GM23338 (cell line): ENCODE data around the gene ADAMTSL5. TPM values are rescaled to one million over a fixed set of nuclear protein-coding genes. Genes with fewer than 3 reads are reported as not detected.

ENCODE experiments used
- ATAC-seq: fragments of 200-7000 bp; cut with Tn5 transposase; 3 replicates; pipeline ENCODE4 v1.9.1; 2020
- DNase-seq: peaks from one replicate; pipeline ENCODE4 v3.0.0-alpha.2; 2015; ENCODE audit warnings: low spot score
- H2AFZ ChIP-seq: fragments of 200-600 bp; sonication (generic); 2 replicates; pipeline ENCODE4 v1.8.0; 2016; ENCODE audit warnings: antibody characterized with exemption, mild to moderate bottlenecking, moderate library complexity
- H3F3A ChIP-seq: fragments of 200-600 bp; sonication (generic); replicated peaks from 2 replicates; pipeline ENCODE4 v1.8.0; 2017; ENCODE audit warnings: antibody characterized with exemption, mixed run types, low read depth
- H3K27ac ChIP-seq: fragments of 200-600 bp; sonication (generic); 2 replicates; pipeline ENCODE4 v1.6.1; 2016; ENCODE audit warnings: low read depth
- H3K27me3 ChIP-seq: fragments of 200-600 bp; sonication (generic); 2 replicates; pipeline ENCODE4 v1.8.0; 2016; ENCODE audit warnings: mild to moderate bottlenecking, mixed run types, moderate library complexity; ENCODE audit not compliant: insufficient read depth
- H3K36me3 ChIP-seq: fragments of 200-600 bp; sonication (generic); 2 replicates; pipeline ENCODE4 v1.8.0; 2016; ENCODE audit warnings: mild to moderate bottlenecking; ENCODE audit not compliant: insufficient read depth
- H3K4me1 ChIP-seq: fragments of 200-600 bp; sonication (generic); 2 replicates; pipeline ENCODE4 v1.8.0; 2016; ENCODE audit warnings: mild to moderate bottlenecking, moderate library complexity; ENCODE audit not compliant: insufficient read depth
- H3K4me2 ChIP-seq: fragments of 200-600 bp; sonication (generic); 2 replicates; pipeline ENCODE4 v1.7.1; 2017; ENCODE audit warnings: mixed run types
- H3K4me3 ChIP-seq: fragments of 200-600 bp; sonication (generic); 2 replicates; pipeline ENCODE4 v1.6.1; 2016; ENCODE audit warnings: mixed run types
- H3K79me2 ChIP-seq: fragments of 200-600 bp; sonication (generic); replicated peaks from 2 replicates; pipeline ENCODE4 v1.8.0; 2017; ENCODE audit warnings: mild to moderate bottlenecking; ENCODE audit not compliant: insufficient read depth
- H3K9me2 ChIP-seq: fragments of 200-600 bp; sonication (generic); 2 replicates; pipeline ENCODE4 v1.8.0; 2017; ENCODE audit not compliant: insufficient read depth
- H4K20me1 ChIP-seq: fragments of 200-600 bp; sonication (generic); replicated peaks from 2 replicates; pipeline ENCODE4 v1.8.0; 2017; ENCODE audit warnings: mild to moderate bottlenecking; ENCODE audit not compliant: insufficient read depth
- H3K27ac Mint-ChIP-seq: 2 replicates; pipeline ENCODE4 v1.8.0; 2020; ENCODE audit warnings: inconsistent platforms, mild to moderate bottlenecking, moderate library complexity, mixed read lengths
- H3K27me3 Mint-ChIP-seq: 3 replicates; pipeline ENCODE4 v1.8.0; 2022; ENCODE audit warnings: low read depth, mild to moderate bottlenecking, moderate library complexity, mixed read lengths, inconsistent platforms; ENCODE audit not compliant: insufficient read depth, poor library complexity
- H3K36me3 Mint-ChIP-seq: 3 replicates; pipeline ENCODE4 v1.8.0; 2021; ENCODE audit warnings: low read depth, mild to moderate bottlenecking, inconsistent platforms, moderate library complexity, mixed read lengths
- H3K4me1 Mint-ChIP-seq: 3 replicates; pipeline ENCODE4 v1.8.0; 2020; ENCODE audit warnings: mild to moderate bottlenecking, inconsistent platforms, mixed read lengths
- H3K4me3 Mint-ChIP-seq: 3 replicates; pipeline ENCODE4 v1.8.0; 2021; ENCODE audit warnings: moderate library complexity, mild to moderate bottlenecking, inconsistent platforms, mixed read lengths
- H3K9me3 Mint-ChIP-seq: 3 replicates; pipeline ENCODE4 v1.8.0; 2020; ENCODE audit warnings: moderate library complexity, mild to moderate bottlenecking, inconsistent platforms, mixed read lengths
- CREB1 ChIP-seq: fragments of 250-450 bp; sonication (Bioruptor Pico); IDR thresholded peaks from 2 replicates; pipeline ENCODE4 v1.5.0; 2020; ENCODE audit warnings: low read depth, mild to moderate bottlenecking, moderate library complexity
- CTCF ChIP-seq, 2 experiments: fragments of 200-600 bp in 1 of 2; sonication (generic) in 1 of 2; conservative IDR thresholded peaks; 2 replicates each; pipeline versions ENCODE4 v1.5.1 to v1.6.1; 2016 to 2017; ENCODE audit warnings: antibody characterized with exemption in 2 of 2, low read depth in 2 of 2, mild to moderate bottlenecking in 2 of 2, moderate library complexity in 1 of 2
- ETS1 ChIP-seq: IDR thresholded peaks from 2 replicates; pipeline ENCODE4 v1.6.1; 2016; ENCODE audit warnings: antibody characterized with exemption
- EZH2 ChIP-seq: fragments of 200-600 bp; sonication (generic); IDR thresholded peaks from one replicate; pipeline ENCODE4 v1.8.0; 2017; ENCODE audit warnings: antibody characterized with exemption, mild to moderate bottlenecking, low read depth; ENCODE audit not compliant: unreplicated experiment
- EZH2phosphoT487 ChIP-seq: fragments of 200-600 bp; sonication (generic); IDR thresholded peaks from one replicate; pipeline ENCODE4 v1.8.1; 2018; ENCODE audit warnings: antibody characterized with exemption; ENCODE audit not compliant: unreplicated experiment
- JUNB ChIP-seq: IDR thresholded peaks from one replicate; pipeline ENCODE4 v1.6.1; 2016; ENCODE audit warnings: antibody characterized with exemption; ENCODE audit not compliant: unreplicated experiment
- NANOG ChIP-seq: IDR thresholded peaks from 2 replicates; pipeline ENCODE4 v1.6.1; 2016; ENCODE audit warnings: antibody characterized with exemption, borderline replicate concordance
- POLR2AphosphoS5 ChIP-seq: IDR thresholded peaks from 2 replicates; pipeline ENCODE4 v1.6.1; 2016; ENCODE audit warnings: antibody characterized with exemption, low read depth
- STAT1 ChIP-seq: IDR thresholded peaks from one replicate; pipeline ENCODE4 v1.6.1; 2016; ENCODE audit warnings: antibody characterized with exemption; ENCODE audit not compliant: unreplicated experiment
- ZNF114 ChIP-seq: fragments of 250-450 bp; sonication (Bioruptor Pico); IDR thresholded peaks from 2 replicates; pipeline ENCODE4 v1.5.0; 2020; ENCODE audit warnings: mild to moderate bottlenecking, moderate library complexity
- ZNF331 ChIP-seq: fragments of 250-450 bp; sonication (Bioruptor Pico); IDR thresholded peaks from 2 replicates; pipeline ENCODE4 v1.5.0; 2020; ENCODE audit warnings: low read depth, mild to moderate bottlenecking, moderate library complexity
- polyA plus RNA-seq: library from polyadenylated mRNA; unstranded; fragments of >200 nt; fragmentation: Nextera tagmentation; extraction: Ambion mirVana; gene quantifications from 2 replicates; pipeline ENCODE4 v1.2.1, GENCODE V29; 2016
- total RNA-seq: library from RNA; depleted of rRNA; stranded (reverse); fragments of >200 nt; shearing (Covaris generic); gene quantifications from 2 replicates; pipeline ENCODE4 v1.2.3, GENCODE V29; 2014

ADAMTSL5 gene
- total and polyA plus RNA-seq, 2 experiments from 2014 or later, result 0.10 to 0.97 TPM

- no peaks in the 10 kb centered on the region for H3K79me2 ChIP-seq
- H3K4me2 ChIP-seq, result peak overlapping the region; percentile 87
- peaks cover 11% of the 10 kb centered on the region; the same call in 2 of the 3 replicates for H3K9me3 Mint-ChIP-seq
- H3K36me3 ChIP-seq, result no peaks in the 10 kb centered on the region
- H3F3A ChIP-seq, result peaks cover 12% of the 10 kb centered on the region; the same call in 1 of the 2 replicates
- peak overlapping the region; percentile 97 for H3K27ac Mint-ChIP-seq
- no peaks in the 10 kb centered on the region for H3K36me3 Mint-ChIP-seq
- H3K4me1 ChIP-seq, result 0 out of 2 replicates have a peak, but pooled peaks cover 2% of the 10 kb centered on the region
- ATAC-seq (peak; percentile 77), DNase-seq (peak; percentile 98)
- no peaks in the 10 kb centered on the region for H4K20me1 ChIP-seq
- peak overlapping the region; percentile 95 for H3K4me3 Mint-ChIP-seq
- H2AFZ ChIP-seq, result peak overlapping the region; percentile 87
- H3K27ac ChIP-seq, result 0 out of 2 replicates have a peak overlapping the region, but pooled peaks have one; percentile 77
- TF ChIP-seq CREB1 (CRISPR knock-in tag) (peak; percentile 87), POLR2AphosphoS5 (peak; percentile 66), ZNF331 (CRISPR knock-in tag) (no peak)
- peak overlapping the region; percentile 90 for H3K4me3 ChIP-seq
- H3K27me3 Mint-ChIP-seq, result peaks cover 36% of the 10 kb centered on the region
- H3K9me2 ChIP-seq, result no peaks in the 10 kb centered on the region
- peaks cover 2% of the 10 kb centered on the region for H3K4me1 Mint-ChIP-seq
- peaks cover 15% of the 10 kb centered on the region for H3K27me3 ChIP-seq
Observed at GRCh38 chr19:1507763-1508506, 4.9 kb downstream of the ADAMTSL5 start.

- Mint-ChIP-seq H3K4me3 (peak overlapping the region; percentile 95; the same call in 1 of the 3 replicates), H3K36me3 (no peaks in the 10 kb centered on the region), H3K4me1 (peaks cover 2% of the 10 kb centered on the region), H3K27ac (no peak overlapping the region), H3K9me3 (peaks cover 11% of the 10 kb centered on the region; the same call in 2 of the 3 replicates), H3K27me3 (peaks cover 35% of the 10 kb centered on the region)
- Histone ChIP-seq H3F3A (peaks cover 8% of the 10 kb centered on the region; the same call in 1 of the 2 replicates), H3K9me2 (no peaks in the 10 kb centered on the region), H3K4me1 (0 out of 2 replicates have a peak, but pooled peaks cover 5% of the 10 kb centered on the region), H3K4me2 (peak overlapping the region; percentile 77), H3K4me3 (peak overlapping the region; percentile 90), H3K27ac (no peak overlapping the region), H4K20me1 (no peaks in the 10 kb centered on the region), H2AFZ (peak overlapping the region; percentile 76; the same call in 1 of the 2 replicates), H3K27me3 (peaks cover 19% of the 10 kb centered on the region), H3K36me3 (no peaks in the 10 kb centered on the region), H3K79me2 (no peaks in the 10 kb centered on the region)
- ATAC-seq (no peak), DNase-seq (no peak)
- no peak for TF ChIP-seq CREB1 (CRISPR knock-in tag)
- no peak for TF ChIP-seq EZH2phosphoT487
Observed at GRCh38 chr19:1507192-1507660, 5.6 kb downstream of the ADAMTSL5 start.

GRCh38 chr19:1505991-1506881 lies 6.6 kb downstream of the ADAMTSL5 start:
- H3F3A ChIP-seq, result peaks cover 9% of the 10 kb centered on the region; the same call in 1 of the 2 replicates
- Mint-ChIP-seq H3K36me3 (no peaks in the 10 kb centered on the region), H3K27me3 (peaks cover 36% of the 10 kb centered on the region), H3K9me3 (peaks cover 12% of the 10 kb centered on the region; the same call in 2 of the 3 replicates), H3K4me1 (peaks cover 2% of the 10 kb centered on the region), H3K4me3 (peak overlapping the region; percentile 28; the same call in 1 of the 3 replicates), H3K27ac (no peak overlapping the region)
- H3K27me3 ChIP-seq, result peaks cover 18% of the 10 kb centered on the region
- no peaks in the 10 kb centered on the region for H3K79me2 ChIP-seq
- H2AFZ ChIP-seq, result no peak overlapping the region
- H3K36me3 ChIP-seq, result no peaks in the 10 kb centered on the region
- H3K4me1 ChIP-seq, result 0 out of 2 replicates have a peak, but pooled peaks cover 5% of the 10 kb centered on the region
- no peaks in the 10 kb centered on the region for H3K9me2 ChIP-seq
- DNase-seq, result no peak
- H3K27ac ChIP-seq, result no peak overlapping the region
- no peak overlapping the region for H3K4me2 ChIP-seq
- H3K4me3 ChIP-seq, result no peak overlapping the region
- no peaks in the 10 kb centered on the region for H4K20me1 ChIP-seq
- ATAC-seq, result no peak
- no peak for TF ChIP-seq POLR2AphosphoS5
- no peak for TF ChIP-seq JUNB
- no peak for TF ChIP-seq STAT1
- no peak for TF ChIP-seq EZH2phosphoT487
- no peak for TF ChIP-seq ZNF331 (CRISPR knock-in tag)
- TF ChIP-seq CREB1 (CRISPR knock-in tag), result no peak
- TF ChIP-seq ETS1, result no peak
- no peak for TF ChIP-seq CTCF (conservative IDR thresholded peaks at IDR 0.05; ENCODE audit: low read depth in 2 of 2)
- TF ChIP-seq EZH2, result no peak
- no peak for TF ChIP-seq ZNF114 (CRISPR knock-in tag)
- no peak for TF ChIP-seq NANOG
